HepG2 (cell line): ENCODE data around the gene IGFN1. TPM values are rescaled to one million over a fixed set of nuclear protein-coding genes. Genes with fewer than 3 reads are reported as not detected.

Source experiments
- ATM ChIP-seq: fragments of 450-650 bp; IDR thresholded peaks from 2 replicates; pipeline ENCODE4 v1.7.1; 2017; ENCODE audit warnings: mild to moderate bottlenecking, borderline replicate concordance
- CHD2 ChIP-seq: IDR thresholded peaks from 2 replicates; pipeline ENCODE4 v1.6.1; 2011; ENCODE audit warnings: low read depth, low read length, improper control_type of control experiment
- DPF2 ChIP-seq: sonication (generic); formaldehyde crosslinking; IDR thresholded peaks from 2 replicates; pipeline ENCODE4 v1.4.0; 2020; ENCODE audit warnings: mild to moderate bottlenecking, low read depth, missing genetic modification reagents, borderline replicate concordance
- EZH2 ChIP-seq: conservative IDR thresholded peaks from 2 replicates; pipeline ENCODE4 v1.6.1; 2012; ENCODE audit warnings: mild to moderate bottlenecking, low read depth, low read length, moderate library complexity
- KLF16 ChIP-seq, 2 experiments: sonication (generic) in 1 of 2; formaldehyde crosslinking in 1 of 2; IDR thresholded peaks; 2 replicates each; pipeline versions ENCODE4 v1.6.1 to v1.8.0; 2016 to 2023; ENCODE audit warnings: missing genetic modification reagents in 2 of 2, missing compliant biosample characterization in 1 of 2
- ZFY ChIP-seq: sonication (generic); formaldehyde crosslinking; IDR thresholded peaks from 2 replicates; pipeline ENCODE4 v1.4.0; 2020; ENCODE audit warnings: missing genetic modification reagents
- ZMYM2 ChIP-seq: sonication (generic); formaldehyde crosslinking; IDR thresholded peaks from 2 replicates; pipeline ENCODE4 v1.8.0; 2022; ENCODE audit warnings: mild to moderate bottlenecking, missing genetic modification reagents
- ZNF484 ChIP-seq: sonication (generic); formaldehyde crosslinking; IDR thresholded peaks from 2 replicates; pipeline ENCODE4 v1.5.1; 2020; ENCODE audit warnings: mild to moderate bottlenecking, low read depth, missing genetic modification reagents, borderline replicate concordance
- polyA plus RNA-seq, 8 experiments: library from polyadenylated mRNA; depleted of rRNA in 3 of 8; stranded (reverse) in 7 of 8; unstranded in 1 of 8; fragments of >200 nt; fragmentation: Illumina TruSeq in 4 of 8; extraction: Trizol in 4 of 8; gene quantifications; 2 replicates each; pipeline versions ENCODE4 v1.2.1 to v1.2.3, GENCODE V29; 2011 to 2016; ENCODE audit warnings: low read depth in 4 of 8, missing spikeins in 1 of 8, mixed read lengths in 1 of 8; ENCODE audit not compliant: insufficient read depth in 1 of 8
- total RNA-seq, 5 experiments: library from RNA; depleted of rRNA; stranded (reverse); fragments of >200 nt; fragmentation: Illumina TruSeq; extraction: Trizol; gene quantifications; 2 replicates each; pipeline ENCODE4 v1.2.3, GENCODE V29; 2016; ENCODE audit warnings: low read depth in 1 of 5
- TF ChIP-seq, protein P1 (sequence below): sonication (generic); formaldehyde crosslinking; IDR thresholded peaks from one replicate; pipeline ENCODE4 v1.5.1; 2020; ENCODE audit warnings: mild to moderate bottlenecking, missing genetic modification reagents; ENCODE audit errors: not compliant biosample characterization
- TF ChIP-seq, protein P2 (sequence below): sonication (generic); formaldehyde crosslinking; IDR thresholded peaks from 2 replicates; pipeline ENCODE4 v1.4.0; 2020; ENCODE audit warnings: missing genetic modification reagents
- TF ChIP-seq, protein P3 (sequence below): sonication (generic); formaldehyde crosslinking; IDR thresholded peaks from 2 replicates; pipeline ENCODE4 v1.4.0; 2020; ENCODE audit warnings: mild to moderate bottlenecking, missing genetic modification reagents
- TF ChIP-seq, protein P4 (sequence below): IDR thresholded peaks from 2 replicates; pipeline ENCODE4 v1.6.1; 2016; ENCODE audit warnings: missing genetic modification reagents, missing compliant biosample characterization
- TF ChIP-seq, protein P5 (sequence below), 2 experiments: sonication (generic) in 1 of 2; formaldehyde crosslinking in 1 of 2; IDR thresholded peaks; 2 replicates each; pipeline versions ENCODE4 v1.6.1 to v1.9.0; 2014 to 2022; ENCODE audit warnings: antibody characterized with exemption in 1 of 2, borderline replicate concordance in 1 of 2, inconsistent platforms in 1 of 2, low read depth in 1 of 2, missing genetic modification reagents in 1 of 2

Gene IGFN1
- total and polyA plus RNA-seq, 2 of the 13 experiments (the other 11 are each of a cell fraction or from before 2014, with no cell fraction given): 0.04 to 0.05 TPM

DNA sequence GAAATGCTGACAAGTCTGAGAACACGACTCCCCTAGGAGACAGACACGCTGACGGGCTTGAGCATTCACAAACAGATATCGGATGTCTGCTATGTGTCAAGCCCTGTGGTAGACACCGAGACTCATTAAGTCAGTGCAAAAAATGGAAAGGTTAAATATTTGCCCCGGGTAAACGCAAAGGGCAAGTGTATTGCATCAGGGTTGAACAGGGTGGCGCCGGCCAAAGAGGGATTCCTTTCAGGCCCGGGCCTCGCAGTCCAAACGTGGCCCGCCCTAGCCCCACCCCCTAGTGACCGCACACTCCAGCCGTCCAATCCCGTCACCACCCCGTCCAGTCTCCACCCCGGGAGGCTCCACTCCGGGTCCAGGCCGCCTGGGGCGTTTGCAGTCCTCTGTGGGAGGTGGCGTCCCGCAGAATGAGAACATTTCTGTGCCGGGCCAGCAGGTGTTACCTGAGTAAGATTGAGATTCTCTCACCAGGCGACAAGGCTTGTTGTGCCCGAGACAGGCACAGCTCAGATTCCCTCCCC is 20.0 kb upstream of the IGFN1 start (continued):
- TF ChIP-seq, protein P1, sequence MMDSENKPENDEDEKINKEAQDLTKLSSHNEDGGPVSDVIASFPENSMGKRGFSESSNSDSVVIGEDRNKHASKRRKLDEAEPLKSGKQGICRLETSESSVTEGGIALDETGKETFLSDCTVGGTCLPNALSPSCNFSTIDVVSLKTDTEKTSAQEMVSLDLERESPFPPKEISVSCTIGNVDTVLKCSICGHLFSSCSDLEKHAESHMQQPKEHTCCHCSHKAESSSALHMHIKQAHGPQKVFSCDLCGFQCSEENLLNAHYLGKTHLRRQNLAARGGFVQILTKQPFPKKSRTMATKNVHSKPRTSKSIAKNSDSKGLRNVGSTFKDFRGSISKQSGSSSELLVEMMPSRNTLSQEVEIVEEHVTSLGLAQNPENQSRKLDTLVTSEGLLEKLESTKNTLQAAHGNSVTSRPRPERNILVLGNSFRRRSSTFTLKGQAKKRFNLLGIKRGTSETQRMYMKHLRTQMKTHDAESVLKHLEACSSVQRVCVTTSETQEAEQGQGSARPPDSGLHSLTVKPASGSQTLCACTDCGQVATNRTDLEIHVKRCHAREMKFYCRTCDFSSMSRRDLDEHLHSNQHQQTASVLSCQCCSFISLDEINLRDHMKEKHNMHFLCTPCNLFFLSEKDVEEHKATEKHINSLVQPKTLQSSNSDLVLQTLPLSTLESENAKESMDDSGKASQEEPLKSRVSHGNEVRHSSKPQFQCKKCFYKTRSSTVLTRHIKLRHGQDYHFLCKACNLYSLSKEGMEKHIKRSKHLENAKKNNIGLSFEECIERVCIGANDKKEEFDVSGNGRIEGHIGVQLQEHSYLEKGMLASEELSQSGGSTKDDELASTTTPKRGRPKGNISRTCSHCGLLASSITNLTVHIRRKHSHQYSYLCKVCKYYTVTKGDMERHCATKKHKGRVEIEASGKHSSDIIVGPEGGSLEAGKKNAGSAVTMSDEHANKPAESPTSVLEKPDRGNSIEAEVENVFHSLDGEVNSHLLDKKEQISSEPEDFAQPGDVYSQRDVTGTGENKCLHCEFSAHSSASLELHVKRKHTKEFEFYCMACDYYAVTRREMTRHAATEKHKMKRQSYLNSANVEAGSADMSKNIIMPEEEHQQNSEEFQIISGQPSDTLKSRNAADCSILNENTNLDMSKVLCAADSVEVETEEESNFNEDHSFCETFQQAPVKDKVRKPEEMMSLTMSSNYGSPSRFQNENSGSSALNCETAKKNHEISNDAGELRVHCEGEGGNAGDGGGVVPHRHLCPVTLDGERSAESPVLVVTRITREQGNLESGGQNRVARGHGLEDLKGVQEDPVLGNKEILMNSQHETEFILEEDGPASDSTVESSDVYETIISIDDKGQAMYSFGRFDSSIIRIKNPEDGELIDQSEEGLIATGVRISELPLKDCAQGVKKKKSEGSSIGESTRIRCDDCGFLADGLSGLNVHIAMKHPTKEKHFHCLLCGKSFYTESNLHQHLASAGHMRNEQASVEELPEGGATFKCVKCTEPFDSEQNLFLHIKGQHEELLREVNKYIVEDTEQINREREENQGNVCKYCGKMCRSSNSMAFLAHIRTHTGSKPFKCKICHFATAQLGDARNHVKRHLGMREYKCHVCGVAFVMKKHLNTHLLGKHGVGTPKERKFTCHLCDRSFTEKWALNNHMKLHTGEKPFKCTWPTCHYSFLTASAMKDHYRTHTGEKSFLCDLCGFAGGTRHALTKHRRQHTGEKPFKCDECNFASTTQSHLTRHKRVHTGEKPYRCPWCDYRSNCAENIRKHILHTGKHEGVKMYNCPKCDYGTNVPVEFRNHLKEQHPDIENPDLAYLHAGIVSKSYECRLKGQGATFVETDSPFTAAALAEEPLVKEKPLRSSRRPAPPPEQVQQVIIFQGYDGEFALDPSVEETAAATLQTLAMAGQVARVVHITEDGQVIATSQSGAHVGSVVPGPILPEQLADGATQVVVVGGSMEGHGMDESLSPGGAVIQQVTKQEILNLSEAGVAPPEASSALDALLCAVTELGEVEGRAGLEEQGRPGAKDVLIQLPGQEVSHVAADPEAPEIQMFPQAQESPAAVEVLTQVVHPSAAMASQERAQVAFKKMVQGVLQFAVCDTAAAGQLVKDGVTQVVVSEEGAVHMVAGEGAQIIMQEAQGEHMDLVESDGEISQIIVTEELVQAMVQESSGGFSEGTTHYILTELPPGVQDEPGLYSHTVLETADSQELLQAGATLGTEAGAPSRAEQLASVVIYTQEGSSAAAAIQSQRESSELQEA (CRISPR knock-in tag): no peak
- TF ChIP-seq CHD2 (no peak), EZH2 (no peak), DPF2 (CRISPR knock-in tag) (no peak; the same call in 1 of the 2 replicates), KLF16 (CRISPR knock-in tag; IDR thresholded peaks at IDR 0.05) (peak in 1 of 2 experiments; percentile 35; a peak in 1 of 4 replicates), ATM (no peak), ZFY (CRISPR knock-in tag) (peak; percentile 65; the same call in 1 of the 2 replicates), ZMYM2 (CRISPR knock-in tag) (peak; percentile 76), ZNF484 (CRISPR knock-in tag) (no peak)
- TF ChIP-seq, protein P2, sequence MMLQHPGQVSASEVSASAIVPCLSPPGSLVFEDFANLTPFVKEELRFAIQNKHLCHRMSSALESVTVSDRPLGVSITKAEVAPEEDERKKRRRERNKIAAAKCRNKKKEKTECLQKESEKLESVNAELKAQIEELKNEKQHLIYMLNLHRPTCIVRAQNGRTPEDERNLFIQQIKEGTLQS: peak; percentile 89
- TF ChIP-seq, protein P3, sequence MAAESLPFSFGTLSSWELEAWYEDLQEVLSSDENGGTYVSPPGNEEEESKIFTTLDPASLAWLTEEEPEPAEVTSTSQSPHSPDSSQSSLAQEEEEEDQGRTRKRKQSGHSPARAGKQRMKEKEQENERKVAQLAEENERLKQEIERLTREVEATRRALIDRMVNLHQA (CRISPR knock-in tag): no peak; the same call in 1 of the 2 replicates
- TF ChIP-seq, protein P4, sequence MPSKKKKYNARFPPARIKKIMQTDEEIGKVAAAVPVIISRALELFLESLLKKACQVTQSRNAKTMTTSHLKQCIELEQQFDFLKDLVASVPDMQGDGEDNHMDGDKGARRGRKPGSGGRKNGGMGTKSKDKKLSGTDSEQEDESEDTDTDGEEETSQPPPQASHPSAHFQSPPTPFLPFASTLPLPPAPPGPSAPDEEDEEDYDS (CRISPR knock-in tag): peak; percentile 87
- TF ChIP-seq, protein P5, sequence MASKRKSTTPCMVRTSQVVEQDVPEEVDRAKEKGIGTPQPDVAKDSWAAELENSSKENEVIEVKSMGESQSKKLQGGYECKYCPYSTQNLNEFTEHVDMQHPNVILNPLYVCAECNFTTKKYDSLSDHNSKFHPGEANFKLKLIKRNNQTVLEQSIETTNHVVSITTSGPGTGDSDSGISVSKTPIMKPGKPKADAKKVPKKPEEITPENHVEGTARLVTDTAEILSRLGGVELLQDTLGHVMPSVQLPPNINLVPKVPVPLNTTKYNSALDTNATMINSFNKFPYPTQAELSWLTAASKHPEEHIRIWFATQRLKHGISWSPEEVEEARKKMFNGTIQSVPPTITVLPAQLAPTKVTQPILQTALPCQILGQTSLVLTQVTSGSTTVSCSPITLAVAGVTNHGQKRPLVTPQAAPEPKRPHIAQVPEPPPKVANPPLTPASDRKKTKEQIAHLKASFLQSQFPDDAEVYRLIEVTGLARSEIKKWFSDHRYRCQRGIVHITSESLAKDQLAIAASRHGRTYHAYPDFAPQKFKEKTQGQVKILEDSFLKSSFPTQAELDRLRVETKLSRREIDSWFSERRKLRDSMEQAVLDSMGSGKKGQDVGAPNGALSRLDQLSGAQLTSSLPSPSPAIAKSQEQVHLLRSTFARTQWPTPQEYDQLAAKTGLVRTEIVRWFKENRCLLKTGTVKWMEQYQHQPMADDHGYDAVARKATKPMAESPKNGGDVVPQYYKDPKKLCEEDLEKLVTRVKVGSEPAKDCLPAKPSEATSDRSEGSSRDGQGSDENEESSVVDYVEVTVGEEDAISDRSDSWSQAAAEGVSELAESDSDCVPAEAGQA (IDR thresholded peaks at IDR 0.05; ENCODE audit: low read depth): no peak
- TF ChIP-seq, protein P5 (CRISPR knock-in tag; IDR thresholded peaks at IDR 0.05; ENCODE audit: borderline replicate concordance): peak; percentile 86; the same call in 1 of the 2 replicates
